Astrocyte of the cerebellum (primary cell): ENCODE measurements around the gene ANKRD63.

ENCODE experiments used
- DNase-seq: peaks from one replicate; pipeline ENCODE4 v3.0.0-alpha.2; 2011; ENCODE audit warnings: low read depth
- H3K4me3 ChIP-seq: 2 replicates; pipeline ENCODE4 v1.5.1; 2011; ENCODE audit warnings: mild to moderate bottlenecking, low read depth, low read length, moderate library complexity
- CTCF ChIP-seq: IDR thresholded peaks from 2 replicates; pipeline ENCODE4 v1.5.1; 2012; ENCODE audit warnings: low read length, low read depth, moderate library complexity, mild to moderate bottlenecking; ENCODE audit errors: missing control alignments
- in situ Hi-C: cut with HindIII; loops from 2 replicates; pipeline ENCODE4 v1.10.0; 2017; ENCODE audit warnings: low sequenced_read_pairs

ANKRD63 gene

GRCh38 chr15:40297356-40297755, 14.5 kb upstream of the ANKRD63 start:
- no peak for TF ChIP-seq CTCF
- H3K4me3 ChIP-seq, result no peak overlapping the region
- no peak for DNase-seq
- in situ Hi-C loops, result no loop called here

GRCh38 chr15:40296561-40297230, 13.8 kb upstream of the ANKRD63 start:
- in situ Hi-C loops, result no loop called here
- TF ChIP-seq CTCF, result no peak
- H3K4me3 ChIP-seq, result no peak overlapping the region
- DNase-seq, result no peak

GRCh38 chr15:40295877-40296560, 13.2 kb upstream of the ANKRD63 start:
- in situ Hi-C loops, result no loop called here
- DNase-seq, result no peak
- H3K4me3 ChIP-seq, result no peak overlapping the region
- TF ChIP-seq CTCF, result no peak

- no peak overlapping the region for H3K4me3 ChIP-seq
- TF ChIP-seq CTCF, result no peak
- DNase-seq, result no peak
- in situ Hi-C loops, result no loop called here
Measured at GRCh38 chr15:40295297-40295696, 12.4 kb upstream of the ANKRD63 start.

GRCh38 chr15:40293905-40294895, 11.3 kb upstream of the ANKRD63 start:
- in situ Hi-C loops, result no loop called here
- TF ChIP-seq CTCF, result no peak
- DNase-seq, result no peak
- no peak overlapping the region for H3K4me3 ChIP-seq

- no peak for TF ChIP-seq CTCF
- no peak for DNase-seq
- no peak overlapping the region for H3K4me3 ChIP-seq
- in situ Hi-C loops, result no loop called here
Measured at GRCh38 chr15:40293006-40293405, 10.1 kb upstream of the ANKRD63 start.
